H1 (cell line): ENCODE data around the gene NELL2. TPM values are rescaled to one million over a fixed set of nuclear protein-coding genes. Genes with fewer than 3 reads are reported as not detected.

Experiments used
- CTCF ChIA-PET: fragments of 300-600 bp; sonication (Branson Sonifier 250); formaldehyde crosslinking; loops from one replicate; lab custom pipeline; 2021; ENCODE audit not compliant: partially characterized antibody; lab: Charles Lee
- POLR2A ChIA-PET: fragments of 300-600 bp; sonication (Branson Sonifier 250); formaldehyde crosslinking; loops from one replicate; lab custom pipeline; 2021; ENCODE audit warnings: inconsistent platforms; ENCODE audit not compliant: partially characterized antibody; lab: Charles Lee
- DNase-seq, 2 experiments: peaks; one replicate each; pipeline versions ENCODE4 v3.0.0 to v3.0.0-alpha.2; 2010 to 2022; ENCODE audit warnings: low spot score in 2 of 2, low read depth in 1 of 2, mixed read lengths in 1 of 2
- FAIRE-seq: peaks from 2 replicates; lab custom pipeline; 2011; peaks lifted over from hg19 to GRCh38; lab: Jason Lieb, UNC
- H2AFZ ChIP-seq: 2 replicates; pipeline ENCODE4 v1.8.1; 2012; ENCODE audit warnings: low read length, inconsistent platforms
- H2AK5ac ChIP-seq: 2 replicates; pipeline ENCODE4 v1.6.1; 2013; ENCODE audit warnings: low read depth, low read length
- H2BK120ac ChIP-seq: replicated peaks from 2 replicates; pipeline ENCODE3; 2013; ENCODE audit warnings: low read depth, low read length, inconsistent platforms
- H2BK12ac ChIP-seq: 2 replicates; pipeline ENCODE4 v1.6.1; 2013; ENCODE audit warnings: low read depth, low read length
- H2BK15ac ChIP-seq: 2 replicates; pipeline ENCODE4 v1.6.1; 2013; ENCODE audit warnings: low read length
- H2BK20ac ChIP-seq: 2 replicates; pipeline ENCODE4 v1.6.1; 2013; ENCODE audit warnings: low read length
- H2BK5ac ChIP-seq: 2 replicates; pipeline ENCODE4 v1.6.1; 2013; ENCODE audit warnings: low read depth, low read length
- H3K14ac ChIP-seq: 2 replicates; pipeline ENCODE4 v1.6.1; 2013; ENCODE audit warnings: inconsistent platforms; ENCODE audit not compliant: insufficient read length
- H3K18ac ChIP-seq: 2 replicates; pipeline ENCODE4 v1.6.1; 2013; ENCODE audit warnings: low read length; ENCODE audit errors: extremely low read depth
- H3K23ac ChIP-seq: 2 replicates; pipeline ENCODE4 v1.6.1; 2013; ENCODE audit warnings: inconsistent platforms; ENCODE audit not compliant: insufficient read length
- H3K23me2 ChIP-seq: 2 replicates; pipeline ENCODE4 v1.6.1; 2013; ENCODE audit warnings: low read depth, low read length
- H3K27ac ChIP-seq: 2 replicates; pipeline ENCODE4 v1.6.1; 2011; ENCODE audit warnings: low read depth, low read length, inconsistent platforms
- H3K27me3 ChIP-seq, 4 experiments: replicated peaks in 1 of 4; 1 replicate in 1 of 4; 2 replicates in 3 of 4; pipeline versions ENCODE4 v1.6.1 to v1.8.1; 2011 to 2013; ENCODE audit warnings: low read length in 3 of 4, mild to moderate bottlenecking in 3 of 4, inconsistent platforms in 2 of 4, mixed read lengths in 2 of 4, moderate library complexity in 1 of 4; ENCODE audit not compliant: control insufficient read depth in 3 of 4, insufficient read depth in 3 of 4; ENCODE audit errors: extremely low read depth in 1 of 4
- H3K36me3 ChIP-seq, 4 experiments: 2 replicates each; pipeline versions ENCODE4 v1.6.1 to v1.8.1; 2011 to 2013; ENCODE audit warnings: mild to moderate bottlenecking in 4 of 4, low read length in 3 of 4, moderate library complexity in 2 of 4, control low read depth in 1 of 4, inconsistent platforms in 1 of 4; ENCODE audit not compliant: insufficient read depth in 4 of 4, control insufficient read depth in 2 of 4
- H3K4ac ChIP-seq: replicated peaks from 2 replicates; pipeline ENCODE3; 2013; ENCODE audit warnings: low read length, low read depth, mixed read lengths, inconsistent platforms; ENCODE audit not compliant: insufficient read length
- H3K4me1 ChIP-seq, 4 experiments: replicated peaks in 1 of 4; 1 replicate in 1 of 4; 2 replicates in 3 of 4; pipeline versions ENCODE4 v1.6.1 to v1.8.1; 2011 to 2013; ENCODE audit warnings: low read length in 3 of 4, inconsistent platforms in 2 of 4, mixed read lengths in 1 of 4; ENCODE audit not compliant: insufficient read depth in 4 of 4, control insufficient read depth in 3 of 4
- H3K4me2 ChIP-seq, 2 experiments: 2 replicates each; pipeline versions ENCODE4 v1.6.1 to v1.8.1; 2011 to 2013; ENCODE audit warnings: low read depth in 2 of 2, low read length in 2 of 2, control low read depth in 1 of 2, inconsistent platforms in 1 of 2, mild to moderate bottlenecking in 1 of 2; ENCODE audit not compliant: insufficient read depth in 1 of 2
- H3K4me3 ChIP-seq, 4 experiments: fragments of 200-600, 300-600 bp in 1 of 4; sonication (generic), shearing (Covaris generic), sonication (Bioruptor Twin) in 1 of 4; 2 replicates each; pipeline versions ENCODE4 v1.5.1 to v1.8.1; 2011 to 2016; ENCODE audit warnings: low read length in 4 of 4, low read depth in 3 of 4, control low read depth in 2 of 4, inconsistent platforms in 2 of 4, mild to moderate bottlenecking in 2 of 4, mixed read lengths in 1 of 4, moderate library complexity in 1 of 4; ENCODE audit not compliant: insufficient read depth in 2 of 4; ENCODE audit errors: extremely low read depth in 1 of 4
- H3K56ac ChIP-seq: replicated peaks from 2 replicates; pipeline ENCODE3; 2013; ENCODE audit warnings: low read depth, mild to moderate bottlenecking, mixed read lengths, low read length, inconsistent platforms; ENCODE audit not compliant: insufficient read length
- H3K79me1 ChIP-seq: 2 replicates; pipeline ENCODE4 v1.6.1; 2013; ENCODE audit warnings: low read depth, low read length, control low read depth
- H3K79me2 ChIP-seq, 2 experiments: 2 replicates each; pipeline versions ENCODE4 v1.6.1 to v1.8.1; 2012 to 2013; ENCODE audit warnings: low read length in 2 of 2, mild to moderate bottlenecking in 2 of 2, inconsistent platforms in 1 of 2; ENCODE audit not compliant: insufficient read depth in 2 of 2, control insufficient read depth in 1 of 2
- H3K9ac ChIP-seq, 4 experiments: replicated peaks in 1 of 4; 1 replicate in 1 of 4; 2 replicates in 3 of 4; pipeline versions ENCODE4 v1.6.1 to v1.8.1; 2011 to 2013; ENCODE audit warnings: low read depth in 3 of 4, low read length in 3 of 4, control low read depth in 2 of 4, mild to moderate bottlenecking in 2 of 4, moderate library complexity in 2 of 4, inconsistent platforms in 1 of 4; ENCODE audit errors: extremely low read depth in 1 of 4
- H3K9me3 ChIP-seq, 2 experiments: 2 replicates each; pipeline versions ENCODE4 v1.6.1 to v1.8.1; 2012 to 2013; ENCODE audit warnings: mild to moderate bottlenecking in 2 of 2, moderate library complexity in 2 of 2, control low read depth in 1 of 2, inconsistent platforms in 1 of 2, low read depth in 1 of 2, low read length in 1 of 2, mixed read lengths in 1 of 2; ENCODE audit not compliant: insufficient read depth in 2 of 2
- H4K20me1 ChIP-seq, 2 experiments: replicated peaks in 1 of 2; 2 replicates each; pipeline versions ENCODE3 to v1.8.1; 2011 to 2013; ENCODE audit warnings: inconsistent platforms in 2 of 2, low read length in 2 of 2, mild to moderate bottlenecking in 1 of 2; ENCODE audit not compliant: insufficient read depth in 2 of 2, control insufficient read depth in 1 of 2
- H4K5ac ChIP-seq: 2 replicates; pipeline ENCODE4 v1.6.1; 2013; ENCODE audit warnings: low read length, low read depth, mixed read lengths, inconsistent platforms; ENCODE audit not compliant: insufficient read length
- H4K8ac ChIP-seq: 2 replicates; pipeline ENCODE4 v1.8.0; 2013; ENCODE audit warnings: mild to moderate bottlenecking, moderate library complexity, low read length, inconsistent platforms; ENCODE audit not compliant: insufficient read depth; ENCODE audit errors: extremely low read depth
- H4K91ac ChIP-seq: replicated peaks from 2 replicates; pipeline ENCODE3; 2013; ENCODE audit warnings: low read length, mixed read lengths, inconsistent platforms; ENCODE audit not compliant: insufficient read length
- TEAD4 ChIP-seq: IDR thresholded peaks from 2 replicates; pipeline ENCODE4 v1.6.1; 2012; ENCODE audit warnings: low read depth, low read length, inconsistent platforms, mixed read lengths
- WGBS, 2 experiments: shearing (Covaris generic) in 1 of 2; methylation state at CpG; one replicate each; pipeline versions ENCODE4 v1.1.6 to v1.1.7; 2013 to 2015; ENCODE audit warnings: low lambda C conversion rate in 2 of 2, mixed read lengths in 2 of 2, inconsistent platforms in 1 of 2, low coverage in 1 of 2, missing lambda C conversion rate in 1 of 2; ENCODE audit not compliant: insufficient replicate concordance in 2 of 2, insufficient coverage in 1 of 2, insufficient read length in 1 of 2; ENCODE audit errors: extremely low coverage in 1 of 2, missing lambda C conversion rate in 1 of 2; 5-methylcytosine and 5-hydroxymethylcytosine counted together
- polyA plus RNA-seq, 7 experiments: library from polyadenylated mRNA; depleted of rRNA in 3 of 7; stranded (reverse) in 5 of 7; unstranded in 2 of 7; fragments of >200 nt in 5 of 7; fragments of 200-250 nt in 2 of 7; gene quantifications; 1 replicate in 5 of 7; 2 replicates in 1 of 7; 4 replicates in 1 of 7; pipeline versions ENCODE4 v1.2.1 to v1.2.3, GENCODE V29; 2011 to 2013; ENCODE audit warnings: missing spikeins in 2 of 7, mixed read lengths in 2 of 7
- total RNA-seq: library from RNA; stranded (reverse); fragmentation: NEBNext Ultra II Directional; extraction: Animal tissue kit (Norgen Biotek cat#: 25700); gene quantifications from 2 replicates; pipeline ENCODE4 v1.2.1, GENCODE V29; 2021

Gene NELL2
- total and polyA plus RNA-seq, 2 of the 8 experiments (the other 6 are each of a cell fraction or from before 2014, with no cell fraction given), result 54.2 to 56.8 TPM

GRCh38 chr12:44581642-44582242, 294.4 kb downstream of the NELL2 start:
- peak overlapping the region; percentile 78; the same call in 1 of the 2 replicates for H2BK12ac ChIP-seq
- H2AK5ac ChIP-seq, result no peak overlapping the region
- H3K36me3 ChIP-seq, result no peaks in the 10 kb centered on the region
- peaks cover 3 to 37% (median 11%) of the 10 kb centered on the region in 4 experiments for H3K4me1 ChIP-seq
- H2BK20ac ChIP-seq, result 0 out of 2 replicates have a peak overlapping the region, but pooled peaks have one; percentile 8
- no peak overlapping the region for H3K27ac ChIP-seq
- H4K91ac ChIP-seq, result peak overlapping the region; percentile 77
- FAIRE-seq, result peak; percentile 89
- POLR2A ChIA-PET, result no interaction called here
- H3K9ac ChIP-seq, result no peak overlapping the region
- no peak overlapping the region for H2AFZ ChIP-seq
- no peak overlapping the region for H3K4ac ChIP-seq
- H3K27me3 ChIP-seq, result no peaks in the 10 kb centered on the region
- H3K4me3 ChIP-seq, result peak overlapping the region in 1 of 4 experiments; percentile 42; a peak in 2 of 8 replicates
- no peaks in the 10 kb centered on the region for H3K79me2 ChIP-seq
- H3K79me1 ChIP-seq, result no peaks in the 10 kb centered on the region
- DNase-seq, result peak in 1 of 2 experiments; percentile 38
- CTCF ChIA-PET, result interaction anchor here (1.5 kb wide), 1 partner anchor 66 kb away, joined by 3 read pairs; no protein-coding TSS in a partner anchor
- H2BK120ac ChIP-seq, result no peak overlapping the region
- no peaks in the 10 kb centered on the region for H4K20me1 ChIP-seq
- peak overlapping the region; percentile 91 for H4K5ac ChIP-seq
- H3K4me2 ChIP-seq, result peak overlapping the region; percentile 57 to 74
- H2BK15ac ChIP-seq, result no peak overlapping the region
- H3K23me2 ChIP-seq, result no peaks in the 10 kb centered on the region
- H3K14ac ChIP-seq, result no peak overlapping the region
- H3K18ac ChIP-seq, result peak overlapping the region; percentile 84; the same call in 1 of the 2 replicates
- H3K56ac ChIP-seq, result peak overlapping the region; percentile 24
- no peak overlapping the region for H4K8ac ChIP-seq
- WGBS, 2 experiments, result 6% methylated on average over 1 of the region's 1 CpG; no CpG with 5 or more reads in 1 of the 2 experiments
- H2BK5ac ChIP-seq, result peak overlapping the region; percentile 94
- no peaks in the 10 kb centered on the region for H3K9me3 ChIP-seq
- no peak overlapping the region for H3K23ac ChIP-seq
- TF ChIP-seq TEAD4, result peak; percentile 94
